Measurements from ENCODE around the gene SECTM1.

The SECTM1 gene

GRCh38 chr17:82302568-82302963 lies 31.0 kb downstream of the SECTM1 start:
- H3K9me3 ChIP-seq (ENCODE audit: control insufficient read depth in 1 of 2, low read length in 2 of 2), result no peaks in the 10 kb centered on the region
- peaks cover 0 to 5% of the 10 kb centered on the region in 2 donors for H3K36me3 ChIP-seq (ENCODE audit: control insufficient read depth in 1 of 2, insufficient read depth in 2 of 2, low read length in 2 of 2)
- no peak overlapping the region for H3K27ac ChIP-seq (ENCODE audit: low read length)
- no peaks in the 10 kb centered on the region for H3K27me3 ChIP-seq (ENCODE audit: low read depth, low read length)
- H3K4me1 ChIP-seq (ENCODE audit: control insufficient read depth in 1 of 2, insufficient read depth in 2 of 2, low read length in 2 of 2), result peaks cover 5 to 10% of the 10 kb centered on the region in 2 donors
- H3K4me3 ChIP-seq (ENCODE audit: low read depth in 1 of 2, low read length in 2 of 2), result no peak overlapping the region

DNA sequence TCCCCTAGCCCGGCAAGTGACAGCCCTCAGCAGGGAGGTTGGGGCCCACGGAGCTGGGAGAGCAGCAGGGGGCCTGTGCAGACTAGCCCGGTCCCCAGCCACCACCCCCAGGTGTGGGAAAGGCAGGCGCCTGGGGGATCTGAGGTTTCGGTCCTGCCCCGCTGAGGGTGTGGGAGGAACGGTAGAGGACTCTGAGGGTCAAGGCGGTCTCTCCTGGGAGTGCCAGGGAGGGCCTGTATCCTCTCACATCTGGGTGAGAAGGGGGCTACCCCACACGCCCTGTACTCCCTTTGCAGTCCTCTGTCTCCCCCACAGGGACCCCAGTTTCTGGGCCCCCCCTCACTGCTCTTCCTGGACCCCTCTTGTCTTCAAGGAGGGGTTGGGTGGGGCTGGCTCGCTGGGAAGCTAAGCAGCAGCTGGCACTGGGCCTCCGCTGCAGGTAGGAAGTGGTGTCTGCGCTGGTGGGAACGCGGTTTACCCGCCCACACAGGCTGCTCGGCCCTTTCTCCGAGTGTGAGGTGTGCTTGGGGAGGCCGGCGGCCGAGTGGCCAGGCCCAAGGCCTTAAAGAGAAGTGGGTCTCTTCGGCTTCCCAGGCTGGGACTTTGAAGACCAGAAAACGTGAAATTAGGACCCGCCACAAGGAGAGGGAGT lies 31.5 kb downstream of the SECTM1 start:
- Histone ChIP-seq H3K4me1 (ENCODE audit: control insufficient read depth in 1 of 2, insufficient read depth in 2 of 2, low read length in 2 of 2) (peaks cover 10 to 12% of the 10 kb centered on the region in 2 donors), H3K27ac (ENCODE audit: low read length) (no peak overlapping the region), H3K36me3 (ENCODE audit: control insufficient read depth in 1 of 2, insufficient read depth in 2 of 2, low read length in 2 of 2) (peaks cover 0 to 6% of the 10 kb centered on the region in 2 donors), H3K9me3 (ENCODE audit: control insufficient read depth in 1 of 2, low read length in 2 of 2) (no peaks in the 10 kb centered on the region), H3K4me3 (ENCODE audit: low read depth in 1 of 2, low read length in 2 of 2) (no peak overlapping the region), H3K27me3 (ENCODE audit: low read depth, low read length) (no peaks in the 10 kb centered on the region)

DNA sequence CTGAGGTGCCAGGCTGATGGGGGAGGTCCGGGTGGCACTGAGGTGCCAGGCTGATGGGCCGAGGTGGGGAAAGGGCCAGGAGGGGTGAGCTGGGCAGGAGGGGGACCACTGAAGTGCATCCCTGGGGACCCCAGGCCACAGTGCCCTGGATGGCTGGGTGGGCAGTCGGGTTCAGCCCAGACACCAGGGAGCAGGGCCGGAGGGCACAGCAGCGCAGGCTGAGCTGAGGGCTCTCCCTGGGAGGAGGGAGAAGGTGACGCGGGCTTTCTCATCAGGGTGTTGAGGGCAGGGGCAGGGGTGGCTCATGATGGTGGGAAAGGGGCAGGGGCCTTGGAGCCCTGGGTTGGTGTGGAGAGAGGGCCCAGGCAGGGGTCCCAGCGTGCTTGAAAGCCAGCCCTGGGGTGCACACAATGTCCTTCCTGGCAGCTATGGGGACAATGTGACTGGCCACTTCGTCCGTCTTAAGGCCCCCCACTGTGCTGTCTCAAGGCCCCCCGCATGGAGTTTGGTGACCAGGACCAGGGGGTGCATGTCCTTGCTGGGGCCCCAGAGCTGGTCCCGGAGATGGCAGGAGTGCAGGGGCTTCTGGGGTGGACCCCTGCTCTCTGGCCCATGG lies 32.2 kb downstream of the SECTM1 start:
- no peak overlapping the region for H3K27ac ChIP-seq (ENCODE audit: low read length)
- no peak overlapping the region for H3K4me3 ChIP-seq (ENCODE audit: low read depth in 1 of 2, low read length in 2 of 2)
- H3K4me1 ChIP-seq (ENCODE audit: control insufficient read depth in 1 of 2, insufficient read depth in 2 of 2, low read length in 2 of 2), result peaks cover 15 to 17% of the 10 kb centered on the region in 2 donors
- H3K27me3 ChIP-seq (ENCODE audit: low read depth, low read length), result no peaks in the 10 kb centered on the region
- peaks cover 0 to 6% of the 10 kb centered on the region in 2 donors for H3K36me3 ChIP-seq (ENCODE audit: control insufficient read depth in 1 of 2, insufficient read depth in 2 of 2, low read length in 2 of 2)
- no peaks in the 10 kb centered on the region for H3K9me3 ChIP-seq (ENCODE audit: control insufficient read depth in 1 of 2, low read length in 2 of 2)

DNA sequence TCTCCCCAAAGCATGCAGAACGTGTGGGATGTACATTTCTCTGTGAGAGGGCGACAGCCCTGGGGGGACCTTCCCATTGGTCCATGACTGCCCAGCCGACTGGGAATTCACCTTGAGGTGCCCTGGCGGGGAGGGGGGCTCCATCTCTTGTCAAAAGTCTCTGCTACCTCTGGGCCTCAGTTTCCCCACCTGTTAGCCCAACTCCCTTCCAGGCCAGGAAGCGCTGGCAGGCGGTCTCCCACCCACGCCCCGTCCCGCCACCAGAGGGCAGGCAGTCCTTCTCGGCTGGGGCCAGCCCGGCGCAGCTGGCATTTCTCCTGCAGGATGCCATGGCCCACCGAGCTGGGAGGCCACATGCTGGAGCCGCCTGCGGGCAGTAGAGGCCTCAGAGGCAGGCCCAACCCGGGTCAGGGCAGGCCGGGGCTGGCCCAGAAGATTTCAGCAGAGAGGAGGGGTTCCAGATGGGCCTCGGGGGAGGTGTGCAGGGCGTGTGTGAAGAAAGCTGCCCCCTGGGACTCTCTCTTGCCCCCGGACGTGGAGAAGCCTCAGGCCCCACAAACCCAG lies 32.8 kb downstream of the SECTM1 start:
- Histone ChIP-seq H3K27me3 (ENCODE audit: low read depth, low read length) (no peaks in the 10 kb centered on the region), H3K4me1 (ENCODE audit: control insufficient read depth in 1 of 2, insufficient read depth in 2 of 2, low read length in 2 of 2) (peaks cover 15 to 19% of the 10 kb centered on the region in 2 donors), H3K9me3 (ENCODE audit: control insufficient read depth in 1 of 2, low read length in 2 of 2) (no peaks in the 10 kb centered on the region), H3K36me3 (ENCODE audit: control insufficient read depth in 1 of 2, insufficient read depth in 2 of 2, low read length in 2 of 2) (peaks cover 0 to 6% of the 10 kb centered on the region in 2 donors), H3K27ac (ENCODE audit: low read length) (no peak overlapping the region), H3K4me3 (ENCODE audit: low read depth in 1 of 2, low read length in 2 of 2) (no peak overlapping the region)

- no peaks in the 10 kb centered on the region for H3K9me3 ChIP-seq (ENCODE audit: control insufficient read depth in 1 of 2, low read length in 2 of 2)
- H3K4me1 ChIP-seq (ENCODE audit: control insufficient read depth in 1 of 2, insufficient read depth in 2 of 2, low read length in 2 of 2), result peaks cover 15 to 19% of the 10 kb centered on the region in 2 donors
- peaks cover 0 to 6% of the 10 kb centered on the region in 2 donors for H3K36me3 ChIP-seq (ENCODE audit: control insufficient read depth in 1 of 2, insufficient read depth in 2 of 2, low read length in 2 of 2)
- H3K27ac ChIP-seq (ENCODE audit: low read length), result no peak overlapping the region
- no peaks in the 10 kb centered on the region for H3K27me3 ChIP-seq (ENCODE audit: low read depth, low read length)
- no peak overlapping the region for H3K4me3 ChIP-seq (ENCODE audit: low read depth in 1 of 2, low read length in 2 of 2)
Measured at GRCh38 chr17:82300228-82300627, 33.3 kb downstream of the SECTM1 start.

GRCh38 chr17:82299452-82299851 lies 34.1 kb downstream of the SECTM1 start:
- Histone ChIP-seq H3K9me3 (ENCODE audit: control insufficient read depth in 1 of 2, low read length in 2 of 2) (no peaks in the 10 kb centered on the region), H3K27me3 (ENCODE audit: low read depth, low read length) (no peaks in the 10 kb centered on the region), H3K4me3 (ENCODE audit: low read depth in 1 of 2, low read length in 2 of 2) (no peak overlapping the region), H3K27ac (ENCODE audit: low read length) (no peak overlapping the region), H3K4me1 (ENCODE audit: control insufficient read depth in 1 of 2, insufficient read depth in 2 of 2, low read length in 2 of 2) (peaks cover 19% of the 10 kb centered on the region in 2 donors), H3K36me3 (ENCODE audit: control insufficient read depth in 1 of 2, insufficient read depth in 2 of 2, low read length in 2 of 2) (peaks cover 0 to 6% of the 10 kb centered on the region in 2 donors)

GRCh38 chr17:82298538-82299421 lies 34.8 kb downstream of the SECTM1 start:
- peak overlapping the region; percentile 53 to 59 for H3K4me3 ChIP-seq (ENCODE audit: low read depth in 1 of 2, low read length in 2 of 2)

GRCh38 chr17:82297714-82298537 lies 35.6 kb downstream of the SECTM1 start:
- peaks cover 19 to 21% of the 10 kb centered on the region in 2 donors for H3K4me1 ChIP-seq (ENCODE audit: control insufficient read depth in 1 of 2, insufficient read depth in 2 of 2, low read length in 2 of 2)

More at GRCh38 chr17:82298538-82299421, 34.8 kb downstream of the SECTM1 start:
- Histone ChIP-seq H3K36me3 (ENCODE audit: control insufficient read depth in 1 of 2, insufficient read depth in 2 of 2, low read length in 2 of 2) (peaks cover 0 to 6% of the 10 kb centered on the region in 2 donors), H3K27ac (ENCODE audit: low read length) (peak overlapping the region; percentile 94), H3K4me1 (ENCODE audit: control insufficient read depth in 1 of 2, insufficient read depth in 2 of 2, low read length in 2 of 2) (peaks cover 19 to 21% of the 10 kb centered on the region in 2 donors), H3K27me3 (ENCODE audit: low read depth, low read length) (no peaks in the 10 kb centered on the region), H3K9me3 (ENCODE audit: control insufficient read depth in 1 of 2, low read length in 2 of 2) (no peaks in the 10 kb centered on the region)

DNA sequence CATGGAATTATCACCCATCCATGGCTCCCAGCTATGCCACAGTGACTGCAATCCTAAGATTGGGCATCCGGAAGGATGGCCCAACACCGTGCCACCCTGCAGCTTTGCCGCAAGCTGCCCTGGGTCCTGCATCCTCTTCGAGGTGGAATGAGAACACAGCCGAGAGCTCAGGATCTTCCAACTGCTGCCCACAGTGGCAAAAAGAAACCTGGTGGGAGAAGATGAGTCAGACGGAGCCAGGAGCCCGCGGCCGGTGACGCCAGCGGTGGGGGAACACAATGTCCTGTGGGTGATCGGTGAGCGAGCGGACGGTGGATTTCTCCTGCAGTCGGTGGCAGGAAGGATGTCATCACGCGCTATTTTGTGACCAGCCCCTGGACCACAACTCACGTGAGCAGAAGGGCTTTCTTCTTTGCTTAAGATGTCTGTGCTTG lies 36.3 kb downstream of the SECTM1 start:
- Histone ChIP-seq H3K4me3 (ENCODE audit: low read depth in 1 of 2, low read length in 2 of 2) (peak overlapping the region; percentile 53 to 59), H3K27ac (ENCODE audit: low read length) (peak overlapping the region; percentile 94), H3K4me1 (ENCODE audit: control insufficient read depth in 1 of 2, insufficient read depth in 2 of 2, low read length in 2 of 2) (peaks cover 19 to 21% of the 10 kb centered on the region in 2 donors)

More at GRCh38 chr17:82297714-82298537, 35.6 kb downstream of the SECTM1 start:
- no peaks in the 10 kb centered on the region for H3K27me3 ChIP-seq (ENCODE audit: low read depth, low read length)
- peak overlapping the region; percentile 94 for H3K27ac ChIP-seq (ENCODE audit: low read length)
- H3K9me3 ChIP-seq (ENCODE audit: control insufficient read depth in 1 of 2, low read length in 2 of 2), result no peaks in the 10 kb centered on the region
- H3K36me3 ChIP-seq (ENCODE audit: control insufficient read depth in 1 of 2, insufficient read depth in 2 of 2, low read length in 2 of 2), result peaks cover 0 to 6% of the 10 kb centered on the region in 2 donors
- H3K4me3 ChIP-seq (ENCODE audit: low read depth in 1 of 2, low read length in 2 of 2), result peak overlapping the region; percentile 53 to 59

GRCh38 chr17:82296511-82297279 lies 36.9 kb downstream of the SECTM1 start:
- H3K27ac ChIP-seq (ENCODE audit: low read length), result peak overlapping the region; percentile 94
- peak overlapping the region; percentile 53 to 59 for H3K4me3 ChIP-seq (ENCODE audit: low read depth in 1 of 2, low read length in 2 of 2)
- peaks cover 0 to 6% of the 10 kb centered on the region in 2 donors for H3K36me3 ChIP-seq (ENCODE audit: control insufficient read depth in 1 of 2, insufficient read depth in 2 of 2, low read length in 2 of 2)
- peaks cover 19 to 21% of the 10 kb centered on the region in 2 donors for H3K4me1 ChIP-seq (ENCODE audit: control insufficient read depth in 1 of 2, insufficient read depth in 2 of 2, low read length in 2 of 2)
- H3K27me3 ChIP-seq (ENCODE audit: low read depth, low read length), result no peaks in the 10 kb centered on the region
- H3K9me3 ChIP-seq (ENCODE audit: control insufficient read depth in 1 of 2, low read length in 2 of 2), result no peaks in the 10 kb centered on the region

More for the DNA sequence above, 36.3 kb downstream of the SECTM1 start:
- Histone ChIP-seq H3K27me3 (ENCODE audit: low read depth, low read length) (no peaks in the 10 kb centered on the region), H3K9me3 (ENCODE audit: control insufficient read depth in 1 of 2, low read length in 2 of 2) (no peaks in the 10 kb centered on the region), H3K36me3 (ENCODE audit: control insufficient read depth in 1 of 2, insufficient read depth in 2 of 2, low read length in 2 of 2) (peaks cover 0 to 6% of the 10 kb centered on the region in 2 donors)
